MM.1S (cell line): ENCODE results near the gene MS4A15.

Source experiments
- DNase-seq: peaks from one replicate; pipeline ENCODE4 v3.0.0-alpha.2; 2015
- H2AFZ ChIP-seq: fragments of 300-600 bp; sonication (generic); 2 replicates; pipeline ENCODE4 v1.6.0; 2016; ENCODE audit warnings: antibody characterized with exemption, low read length
- H3F3A ChIP-seq: fragments of 300-600 bp; sonication (generic); 2 replicates; pipeline ENCODE4 v1.6.1; 2016; ENCODE audit warnings: mild to moderate bottlenecking, antibody characterized with exemption, low read length, moderate library complexity, mixed read lengths; ENCODE audit not compliant: insufficient read depth
- H3K27ac ChIP-seq: fragments of 300-600 bp; sonication (generic); 2 replicates; pipeline ENCODE4 v1.5.1; 2016; ENCODE audit warnings: mild to moderate bottlenecking, low read length
- H3K27me3 ChIP-seq: fragments of 300-600 bp; sonication (generic); replicated peaks from 2 replicates; pipeline ENCODE4 v1.6.0; 2016; ENCODE audit warnings: low read length; ENCODE audit not compliant: insufficient read depth
- H3K36me3 ChIP-seq: fragments of 300-600 bp; sonication (generic); replicated peaks from 2 replicates; pipeline ENCODE4 v1.6.1; 2016; ENCODE audit warnings: mild to moderate bottlenecking, low read length, mixed read lengths; ENCODE audit not compliant: insufficient read depth
- H3K4me1 ChIP-seq: fragments of 300-600 bp; sonication (generic); 2 replicates; pipeline ENCODE4 v1.6.1; 2016; ENCODE audit warnings: low read length, mixed read lengths
- H3K4me2 ChIP-seq: fragments of 300-600 bp; sonication (generic); 2 replicates; pipeline ENCODE4 v1.6.0; 2016; ENCODE audit warnings: low read depth, low read length
- H3K4me3 ChIP-seq: fragments of 300-600 bp; sonication (generic); 2 replicates; pipeline ENCODE4 v1.5.1; 2016; ENCODE audit warnings: low read length, mixed read lengths
- H3K79me2 ChIP-seq: fragments of 300-600 bp; sonication (generic); 2 replicates; pipeline ENCODE4 v1.6.1; 2016; ENCODE audit warnings: mixed run types, low read length, mixed read lengths
- H3K9ac ChIP-seq: fragments of 300-600 bp; sonication (generic); 2 replicates; pipeline ENCODE4 v1.6.1; 2016; ENCODE audit warnings: low read length, mixed read lengths
- H3K9me2 ChIP-seq: fragments of 300-600 bp; sonication (generic); replicated peaks from 2 replicates; pipeline ENCODE4 v1.6.1; 2016; ENCODE audit warnings: mild to moderate bottlenecking, low read length, mixed read lengths; ENCODE audit not compliant: insufficient read depth
- H3K9me3 ChIP-seq: fragments of 300-600 bp; sonication (generic); replicated peaks from 2 replicates; pipeline ENCODE4 v1.6.1; 2016; ENCODE audit warnings: mild to moderate bottlenecking, low read length, mixed read lengths; ENCODE audit not compliant: insufficient read depth
- H4K20me1 ChIP-seq: fragments of 300-600 bp; sonication (generic); 2 replicates; pipeline ENCODE4 v1.6.1; 2016; ENCODE audit warnings: mild to moderate bottlenecking, low read length, moderate library complexity, mixed read lengths; ENCODE audit not compliant: insufficient read depth
- EZH2 ChIP-seq: fragments of 300-600 bp; sonication (generic); optimal IDR thresholded peaks from 2 replicates; pipeline ENCODE3; 2017; ENCODE audit warnings: low read depth, mild to moderate bottlenecking, antibody characterized with exemption, low read length, mixed read lengths
- EZH2phosphoT487 ChIP-seq: fragments of 300-600 bp; sonication (generic); IDR thresholded peaks from 2 replicates; pipeline ENCODE4 v1.6.1; 2018; ENCODE audit warnings: antibody characterized with exemption, low read length
- TF ChIP-seq, protein P1 (sequence below): fragments of 300-600 bp; sonication (generic); IDR thresholded peaks from 2 replicates; pipeline ENCODE4 v1.5.1; 2016; ENCODE audit warnings: antibody characterized with exemption, low read length, mixed read lengths

MS4A15 gene

DNA sequence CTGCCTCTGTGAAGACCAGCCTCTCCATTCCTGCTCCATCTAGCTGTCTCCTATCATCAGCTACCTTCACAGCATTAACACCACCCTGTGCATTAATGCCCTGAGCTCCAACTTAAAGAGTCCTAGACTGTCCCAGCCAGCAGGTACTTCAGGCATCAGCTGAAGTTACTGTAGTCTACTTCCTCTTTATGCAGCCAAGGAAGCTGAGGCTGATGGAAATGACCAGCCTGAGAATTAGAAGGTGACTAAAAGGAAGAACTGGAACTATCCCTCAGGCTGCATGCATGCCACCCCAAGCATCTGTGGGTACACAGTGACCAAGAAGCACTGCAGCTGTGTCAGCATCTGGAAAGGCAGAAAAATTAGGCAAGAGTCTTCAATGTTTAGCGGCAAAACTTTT, 56.7 kb downstream of the MS4A15 start:
- no peak overlapping the region for H3K4me3 ChIP-seq
- no peaks in the 10 kb centered on the region for H3K27me3 ChIP-seq
- H3K9me3 ChIP-seq, result no peaks in the 10 kb centered on the region
- H2AFZ ChIP-seq, result no peak overlapping the region
- H3K79me2 ChIP-seq, result no peaks in the 10 kb centered on the region
- no peak overlapping the region for H3K27ac ChIP-seq
- H3K4me1 ChIP-seq, result no peaks in the 10 kb centered on the region
- no peak overlapping the region for H3K9ac ChIP-seq
- H3K9me2 ChIP-seq, result no peaks in the 10 kb centered on the region
- TF ChIP-seq EZH2phosphoT487, result no peak
- TF ChIP-seq, protein P1, sequence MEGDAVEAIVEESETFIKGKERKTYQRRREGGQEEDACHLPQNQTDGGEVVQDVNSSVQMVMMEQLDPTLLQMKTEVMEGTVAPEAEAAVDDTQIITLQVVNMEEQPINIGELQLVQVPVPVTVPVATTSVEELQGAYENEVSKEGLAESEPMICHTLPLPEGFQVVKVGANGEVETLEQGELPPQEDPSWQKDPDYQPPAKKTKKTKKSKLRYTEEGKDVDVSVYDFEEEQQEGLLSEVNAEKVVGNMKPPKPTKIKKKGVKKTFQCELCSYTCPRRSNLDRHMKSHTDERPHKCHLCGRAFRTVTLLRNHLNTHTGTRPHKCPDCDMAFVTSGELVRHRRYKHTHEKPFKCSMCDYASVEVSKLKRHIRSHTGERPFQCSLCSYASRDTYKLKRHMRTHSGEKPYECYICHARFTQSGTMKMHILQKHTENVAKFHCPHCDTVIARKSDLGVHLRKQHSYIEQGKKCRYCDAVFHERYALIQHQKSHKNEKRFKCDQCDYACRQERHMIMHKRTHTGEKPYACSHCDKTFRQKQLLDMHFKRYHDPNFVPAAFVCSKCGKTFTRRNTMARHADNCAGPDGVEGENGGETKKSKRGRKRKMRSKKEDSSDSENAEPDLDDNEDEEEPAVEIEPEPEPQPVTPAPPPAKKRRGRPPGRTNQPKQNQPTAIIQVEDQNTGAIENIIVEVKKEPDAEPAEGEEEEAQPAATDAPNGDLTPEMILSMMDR, result no peak
- TF ChIP-seq EZH2, result no peak
- no peaks in the 10 kb centered on the region for H4K20me1 ChIP-seq
- H3K4me2 ChIP-seq, result no peak overlapping the region
- no peaks in the 10 kb centered on the region for H3K36me3 ChIP-seq
- H3F3A ChIP-seq, result no peaks in the 10 kb centered on the region
- DNase-seq, result no peak

DNA sequence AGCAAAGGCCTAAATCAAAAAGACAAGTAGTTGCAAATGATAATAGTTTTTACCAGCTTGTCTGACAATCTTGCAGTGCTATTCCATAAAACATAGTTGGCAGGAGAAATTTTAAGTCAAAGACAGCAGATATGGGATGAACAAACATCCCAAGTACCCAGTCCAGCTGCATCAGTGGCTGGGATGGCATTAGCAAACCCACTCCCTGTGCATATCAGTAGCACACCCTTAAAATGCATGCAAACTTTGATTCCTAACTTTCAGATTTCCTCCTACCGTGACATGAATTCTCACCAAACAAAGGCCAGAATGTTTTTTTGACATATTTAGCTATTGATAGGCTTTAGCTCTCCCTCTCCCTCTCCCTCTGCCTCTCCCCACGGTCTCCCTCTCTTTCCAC, 57.4 kb downstream of the MS4A15 start:
- TF ChIP-seq EZH2, result no peak
- no peaks in the 10 kb centered on the region for H3F3A ChIP-seq
- H3K9ac ChIP-seq, result no peak overlapping the region
- no peak overlapping the region for H3K27ac ChIP-seq
- no peaks in the 10 kb centered on the region for H3K9me3 ChIP-seq
- no peak overlapping the region for H3K4me3 ChIP-seq
- no peaks in the 10 kb centered on the region for H3K27me3 ChIP-seq
- H3K79me2 ChIP-seq, result no peaks in the 10 kb centered on the region
- H3K4me1 ChIP-seq, result no peaks in the 10 kb centered on the region
- DNase-seq, result no peak
- H3K4me2 ChIP-seq, result no peak overlapping the region
- no peaks in the 10 kb centered on the region for H3K9me2 ChIP-seq
- H4K20me1 ChIP-seq, result no peaks in the 10 kb centered on the region
- no peaks in the 10 kb centered on the region for H3K36me3 ChIP-seq
- H2AFZ ChIP-seq, result no peak overlapping the region

DNA sequence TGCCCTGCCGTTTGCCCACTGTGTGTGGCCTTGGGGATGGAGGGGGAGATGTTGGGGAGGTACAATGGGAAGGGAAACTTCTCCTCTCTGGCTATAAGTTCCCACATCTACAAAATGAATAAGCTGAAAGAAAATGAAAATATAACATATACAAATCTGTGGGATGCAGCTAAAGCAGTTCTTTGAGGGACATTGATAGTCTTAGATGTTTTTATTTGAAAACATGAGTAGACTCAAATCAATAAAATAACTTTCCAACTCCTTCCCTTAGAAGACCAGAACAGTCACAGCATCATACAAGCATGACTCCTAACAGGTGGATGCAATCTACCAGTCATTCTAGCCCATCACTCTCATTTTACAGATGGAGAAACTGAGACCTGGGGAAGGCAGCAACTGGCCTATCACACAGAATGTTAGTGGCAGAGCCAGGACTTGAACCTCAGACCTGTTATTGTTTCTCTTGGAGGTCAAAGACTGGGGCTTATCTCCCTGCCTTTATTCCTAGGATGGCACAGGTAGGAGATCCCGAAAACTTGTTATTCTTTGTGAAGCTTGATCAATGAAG, 60.0 kb downstream of the MS4A15 start:
- H3K4me3 ChIP-seq, result no peak overlapping the region
- TF ChIP-seq EZH2phosphoT487 (no peak), EZH2 (no peak)
- TF ChIP-seq, protein P1, result no peak
- H3F3A ChIP-seq, result no peaks in the 10 kb centered on the region
- no peaks in the 10 kb centered on the region for H3K4me1 ChIP-seq
- H3K9me3 ChIP-seq, result no peaks in the 10 kb centered on the region
- H3K79me2 ChIP-seq, result no peaks in the 10 kb centered on the region
- H3K27me3 ChIP-seq, result no peaks in the 10 kb centered on the region
- H3K27ac ChIP-seq, result no peak overlapping the region
- H3K4me2 ChIP-seq, result no peak overlapping the region
- H4K20me1 ChIP-seq, result no peaks in the 10 kb centered on the region
- H3K9ac ChIP-seq, result no peak overlapping the region
- no peak for DNase-seq
- no peaks in the 10 kb centered on the region for H3K36me3 ChIP-seq
- no peaks in the 10 kb centered on the region for H3K9me2 ChIP-seq
- H2AFZ ChIP-seq, result no peak overlapping the region

DNA sequence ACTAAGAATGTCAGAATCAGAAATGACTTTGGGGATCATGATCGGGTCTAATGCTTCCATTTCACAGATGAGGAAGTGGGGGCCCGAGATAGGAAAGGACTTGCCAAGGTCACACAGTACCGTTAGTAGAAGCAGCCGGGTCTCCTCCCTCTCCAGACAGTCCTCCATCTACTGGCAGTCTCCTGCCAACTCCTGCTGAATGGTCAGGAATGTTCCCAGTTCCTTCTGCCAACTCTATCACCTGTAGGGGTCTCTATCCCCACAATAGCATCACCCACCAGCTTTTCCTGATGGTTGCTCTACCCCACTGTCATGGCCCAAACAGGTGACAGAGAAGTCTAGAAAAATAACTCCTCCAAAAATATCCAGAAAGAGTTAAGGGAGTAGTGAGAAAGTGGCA, 61.4 kb downstream of the MS4A15 start:
- Histone ChIP-seq H3K79me2 (no peaks in the 10 kb centered on the region), H3K4me2 (no peak overlapping the region), H2AFZ (no peak overlapping the region), H3K27me3 (no peaks in the 10 kb centered on the region), H3K9me2 (no peaks in the 10 kb centered on the region), H3K27ac (no peak overlapping the region), H4K20me1 (no peaks in the 10 kb centered on the region), H3K36me3 (no peaks in the 10 kb centered on the region), H3K9ac (no peak overlapping the region), H3K9me3 (no peaks in the 10 kb centered on the region), H3F3A (no peaks in the 10 kb centered on the region), H3K4me1 (no peaks in the 10 kb centered on the region), H3K4me3 (no peak overlapping the region)
- no peak for TF ChIP-seq EZH2
- TF ChIP-seq EZH2phosphoT487, result no peak
- TF ChIP-seq, protein P1, result no peak
- no peak for DNase-seq
